Measurements from ENCODE around the gene RIN3.

Gene RIN3

DNA sequence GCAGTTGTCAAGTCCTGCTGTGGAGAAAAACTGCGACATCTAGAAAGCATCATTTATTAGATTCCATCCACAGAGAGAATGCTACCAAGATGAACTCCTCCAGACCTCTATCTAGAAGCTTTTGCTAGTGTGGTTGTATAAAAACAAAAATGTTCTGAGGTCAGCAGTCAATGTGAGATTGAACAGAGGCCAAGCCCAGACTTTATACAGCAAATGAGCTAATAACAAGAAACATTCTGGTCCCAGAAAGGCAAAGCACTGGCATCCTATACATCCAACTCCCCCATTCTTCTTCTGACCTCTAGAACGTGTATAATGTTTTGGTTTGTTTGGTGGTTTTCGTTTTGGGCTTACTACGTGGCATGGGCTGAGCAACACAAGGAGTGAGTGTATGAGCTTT lies 26.7 kb upstream of the RIN3 start:
- no peak for DNase-seq

DNA sequence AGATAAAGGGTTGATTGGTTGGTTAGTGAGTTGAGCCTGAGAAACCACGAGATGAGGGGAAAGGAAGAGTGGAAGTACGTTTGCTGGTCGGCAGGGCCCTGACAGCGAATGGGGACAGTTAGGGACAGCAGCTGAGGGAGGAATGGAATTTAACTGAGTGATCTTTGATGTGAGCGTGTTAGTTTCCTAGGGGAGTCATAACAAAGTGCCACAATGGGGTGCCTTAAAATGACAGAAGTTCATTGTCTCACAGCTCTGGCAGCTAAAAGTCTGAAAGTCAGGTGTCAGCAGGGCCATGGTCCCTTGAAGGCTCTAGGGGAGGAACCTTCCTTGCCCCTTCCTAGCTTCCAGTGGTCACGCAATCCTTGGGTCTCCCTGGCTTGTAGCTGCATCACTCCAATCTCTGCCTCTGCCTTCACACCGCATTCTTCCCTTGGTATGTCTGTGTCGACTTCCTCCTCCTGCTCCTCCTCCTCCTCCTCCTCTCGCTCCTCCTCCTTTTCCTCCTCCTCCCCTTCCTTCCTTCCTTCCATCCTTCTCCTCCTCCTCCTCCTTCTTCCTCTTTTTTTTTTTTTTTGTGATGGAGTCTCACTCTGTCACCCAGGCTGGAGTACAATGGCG lies 26.0 kb upstream of the RIN3 start:
- peak; percentile 34 for DNase-seq

DNA sequence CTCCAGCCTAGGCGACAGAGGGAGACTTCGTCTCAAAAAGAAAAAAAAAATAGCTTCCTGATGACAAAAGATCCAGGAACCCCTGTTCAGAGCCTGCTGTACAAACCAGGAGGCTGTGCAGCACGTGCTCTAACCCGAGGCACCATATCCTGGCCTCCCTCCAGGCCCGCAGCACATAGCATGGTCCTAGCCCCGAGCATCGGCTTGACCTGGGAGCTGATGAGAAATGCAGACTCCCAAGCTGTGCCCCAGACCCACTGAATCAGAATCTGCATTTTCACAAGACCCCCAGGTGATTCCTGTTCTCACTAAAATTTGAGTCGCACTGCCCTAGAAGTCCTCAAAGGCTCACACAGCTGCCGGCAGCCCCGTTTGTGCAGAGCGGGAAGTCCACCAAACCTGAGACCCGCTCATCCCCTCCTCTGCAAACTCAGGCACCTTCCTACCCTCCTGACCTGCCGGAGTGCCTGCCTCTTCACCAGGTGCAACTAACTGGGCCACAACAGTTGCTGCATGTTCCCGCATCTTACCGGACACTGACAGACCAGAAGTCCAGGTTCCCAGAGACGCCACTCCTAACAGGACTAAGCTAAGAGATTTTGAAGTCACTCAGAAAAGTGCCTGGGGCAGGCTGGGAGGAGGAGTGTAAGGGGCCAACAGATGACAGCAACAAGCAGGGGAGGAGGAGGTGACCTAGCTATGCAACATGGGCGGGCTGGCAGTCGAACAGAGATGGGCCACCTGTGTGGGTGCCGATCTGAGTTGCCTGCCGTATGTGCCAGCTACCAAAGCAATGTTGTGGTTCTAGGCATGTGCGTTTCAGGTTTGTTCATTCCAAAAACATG lies 24.0 kb upstream of the RIN3 start:
- no peak for DNase-seq

DNA sequence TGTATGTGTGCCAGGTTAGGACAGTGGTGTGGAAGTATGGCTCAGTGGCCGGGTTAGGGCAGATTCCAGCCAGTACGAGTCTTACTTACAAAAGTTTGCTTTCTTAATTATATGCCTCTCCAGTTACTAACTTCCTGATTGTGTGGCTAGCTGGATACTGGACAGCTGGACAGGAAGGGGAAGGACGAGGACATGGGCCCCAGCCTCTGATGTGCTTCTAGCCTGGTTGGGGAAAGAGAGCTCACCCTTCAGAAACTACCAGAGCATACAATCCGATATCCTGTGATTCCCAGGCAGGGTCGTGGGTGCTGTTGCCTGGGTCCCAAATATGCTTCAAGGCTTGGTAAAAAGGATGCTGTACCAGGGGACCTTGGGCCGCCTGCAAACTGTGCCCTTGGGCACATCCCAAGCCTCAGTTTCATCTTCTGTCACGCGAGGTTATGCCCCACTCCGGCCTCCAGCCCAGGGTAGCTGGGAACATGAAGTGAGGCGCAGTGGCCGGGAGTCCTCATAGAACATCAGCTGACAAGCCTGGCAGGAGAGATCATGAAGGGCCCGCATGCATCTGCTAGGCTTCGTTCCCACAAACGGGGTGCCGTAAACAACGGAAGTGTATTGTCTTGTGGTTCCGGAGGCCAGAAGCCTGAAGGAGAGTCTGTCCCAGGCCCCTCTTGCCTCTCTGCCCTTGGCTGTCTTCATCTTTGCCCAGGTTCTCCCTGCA lies 23.2 kb upstream of the RIN3 start:
- peak; percentile 48 for DNase-seq

DNA sequence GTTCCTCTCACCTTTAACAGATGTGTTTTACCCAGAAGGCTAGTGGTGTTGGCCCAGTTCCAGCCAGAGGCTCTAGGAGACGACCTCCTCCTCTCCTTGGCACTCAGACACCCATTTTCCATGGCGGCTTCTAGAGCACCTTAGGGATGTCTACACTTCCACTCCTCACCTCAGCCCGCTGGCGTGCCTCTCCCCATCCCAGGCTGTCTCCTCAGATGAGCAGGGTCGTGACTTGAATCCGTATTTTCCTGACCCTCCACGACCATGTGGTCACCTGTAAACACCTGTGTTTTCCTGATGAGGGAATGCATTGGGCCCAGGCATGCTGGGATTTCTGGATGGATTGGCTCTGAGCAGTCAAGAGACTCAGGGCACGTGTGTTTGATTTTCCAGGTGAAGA lies 21.8 kb upstream of the RIN3 start:
- DNase-seq: no peak

DNA sequence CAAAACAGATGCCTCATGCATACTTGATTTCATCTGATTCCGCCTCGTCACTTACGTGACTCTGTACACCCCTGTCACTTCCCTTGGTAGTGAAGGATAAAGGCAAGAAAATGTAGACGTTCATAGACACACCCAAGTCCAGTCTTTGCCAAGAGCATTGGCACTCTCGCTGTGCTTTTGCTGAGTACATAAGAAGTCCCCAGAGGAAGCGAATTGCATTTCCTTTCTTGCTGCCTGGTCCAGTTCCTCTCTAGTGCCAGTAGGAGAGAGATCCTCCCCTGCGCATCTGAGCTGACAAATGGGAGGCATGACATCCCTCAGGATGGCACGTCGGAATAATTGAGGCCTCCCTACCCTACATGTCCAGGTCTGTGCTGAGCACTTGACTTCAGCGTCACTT lies 21.3 kb upstream of the RIN3 start:
- peak; percentile 88 for DNase-seq

DNA sequence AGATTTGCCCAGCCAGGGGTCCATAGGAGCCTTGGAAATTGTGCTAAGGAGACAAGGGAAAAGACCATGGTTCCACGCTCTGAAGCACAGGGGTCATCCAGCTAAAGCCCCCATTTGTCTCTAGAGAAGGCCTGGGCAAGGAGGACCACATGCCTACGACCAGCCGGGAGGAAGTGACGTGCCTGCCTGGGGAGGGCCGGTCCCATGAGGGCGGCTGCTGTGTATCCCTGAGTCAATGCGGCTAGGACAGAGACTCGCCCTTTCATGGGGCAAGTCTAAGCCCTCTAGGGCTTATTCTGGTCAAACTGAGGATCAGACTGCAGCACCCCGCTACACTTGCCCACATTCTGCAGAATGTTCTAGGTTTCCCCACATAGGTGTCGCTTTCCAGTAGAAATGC lies 20.6 kb upstream of the RIN3 start:
- peak; percentile 55 for DNase-seq

DNA sequence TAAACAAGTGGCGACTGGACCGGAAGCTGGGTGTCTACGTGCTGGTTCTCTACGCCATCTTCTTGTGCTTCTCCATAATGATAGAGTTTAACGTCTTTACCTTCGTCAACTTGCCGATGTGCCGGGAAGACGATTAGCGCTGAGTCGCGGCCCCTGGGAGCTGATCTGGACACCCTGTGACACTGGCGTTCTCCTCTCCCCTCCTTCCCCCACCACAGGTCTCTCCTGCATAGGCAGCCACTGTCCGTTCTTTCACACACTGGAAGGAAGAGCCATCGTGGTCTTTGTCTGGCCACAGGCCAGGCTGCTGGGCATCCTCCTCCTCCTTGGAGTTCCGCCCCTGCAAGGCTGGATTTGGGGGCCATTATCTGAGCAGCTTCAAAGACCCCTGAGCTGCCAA lies 20.1 kb upstream of the RIN3 start:
- DNase-seq: no peak

DNA sequence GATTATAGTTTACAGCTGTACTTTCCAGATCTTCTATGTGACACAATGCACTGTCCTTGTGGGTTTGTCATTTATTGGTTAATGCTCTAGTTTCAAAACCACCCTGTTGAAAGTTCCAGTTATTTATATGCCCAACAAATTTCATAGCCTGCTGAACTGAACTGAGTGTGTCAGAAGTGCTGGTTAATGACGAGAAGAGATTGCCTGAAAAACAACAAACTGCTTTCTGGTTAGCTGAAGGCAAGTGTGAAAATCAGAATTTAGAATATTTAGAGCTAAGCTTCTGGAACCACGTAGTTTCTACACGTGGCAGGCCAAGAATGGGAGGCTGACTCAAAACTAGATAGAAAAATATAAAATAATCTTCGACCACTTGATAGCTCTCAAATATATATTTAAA lies 19.1 kb upstream of the RIN3 start:
- peak; percentile 82 for DNase-seq

DNA sequence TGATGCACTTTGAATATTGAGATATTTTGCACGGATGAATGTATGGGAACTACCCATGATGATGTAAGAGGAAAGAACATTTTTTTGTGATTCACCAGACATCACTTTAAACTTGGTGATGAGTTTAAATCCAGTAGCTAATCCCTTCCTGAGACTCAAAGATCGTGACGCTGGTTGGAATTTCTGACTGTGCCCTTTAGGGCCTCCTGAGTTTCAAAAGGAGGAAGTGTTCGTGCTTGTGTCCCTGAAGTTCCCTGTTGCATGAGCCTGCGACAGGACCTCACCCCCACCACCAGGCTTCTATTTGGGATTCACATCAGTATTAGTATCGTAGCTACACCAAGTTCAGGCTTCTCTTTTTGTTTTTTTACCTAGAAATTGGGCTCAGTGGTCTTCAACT lies 18.6 kb upstream of the RIN3 start:
- peak; percentile 98 for DNase-seq

DNA sequence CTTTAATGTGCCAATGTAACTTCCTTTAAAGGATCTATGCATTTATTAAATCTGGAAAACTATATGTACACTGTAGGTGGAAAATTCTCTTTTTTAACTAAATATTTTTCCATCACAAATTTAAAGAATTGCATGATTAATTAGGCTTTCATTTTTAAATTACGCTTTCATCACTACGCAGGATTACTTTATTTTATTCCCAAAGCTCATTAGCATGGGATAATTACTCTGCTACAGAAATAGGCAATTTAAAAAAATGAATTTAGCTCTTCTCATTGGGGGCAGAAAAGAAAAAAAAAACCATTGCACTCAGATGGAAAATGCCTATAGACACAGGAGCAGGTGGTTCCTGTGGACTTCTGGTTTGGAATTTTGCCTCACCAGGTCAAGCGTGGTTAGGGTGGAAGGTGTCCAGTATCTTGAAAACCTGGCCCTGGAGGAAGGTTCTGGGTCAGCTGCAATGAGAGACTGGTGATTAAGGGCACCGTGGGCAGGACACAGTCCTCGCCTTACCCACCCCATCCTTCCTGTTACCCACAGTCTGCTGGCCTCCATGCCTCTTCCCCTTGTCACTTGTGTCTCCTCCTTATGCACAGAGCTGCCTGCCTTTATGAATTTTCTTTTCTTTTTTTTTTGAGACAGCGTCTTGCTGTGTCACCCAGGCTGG lies 17.3 kb upstream of the RIN3 start:
- peak; percentile 40 for DNase-seq

DNA sequence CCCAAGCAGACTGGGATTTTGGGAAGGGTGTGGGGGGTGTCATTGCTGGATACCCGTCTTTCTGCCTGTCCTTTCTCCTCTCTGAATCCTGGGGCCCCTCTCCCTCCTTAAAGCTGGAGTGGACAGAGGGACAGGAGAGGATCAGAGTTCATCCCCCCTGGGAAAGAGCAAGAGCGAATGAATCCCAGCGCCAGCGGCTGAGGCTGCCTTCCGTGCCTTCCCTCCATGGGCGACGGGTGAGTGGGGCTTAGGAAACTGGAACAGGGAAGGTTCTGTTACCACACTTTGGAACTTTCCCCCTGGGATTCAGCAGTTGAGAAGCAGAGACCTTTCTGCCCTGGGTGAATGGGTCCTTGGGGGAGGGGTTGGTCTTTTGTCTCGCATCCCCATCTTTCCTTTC lies 16.2 kb upstream of the RIN3 start:
- DNase-seq: no peak

DNA sequence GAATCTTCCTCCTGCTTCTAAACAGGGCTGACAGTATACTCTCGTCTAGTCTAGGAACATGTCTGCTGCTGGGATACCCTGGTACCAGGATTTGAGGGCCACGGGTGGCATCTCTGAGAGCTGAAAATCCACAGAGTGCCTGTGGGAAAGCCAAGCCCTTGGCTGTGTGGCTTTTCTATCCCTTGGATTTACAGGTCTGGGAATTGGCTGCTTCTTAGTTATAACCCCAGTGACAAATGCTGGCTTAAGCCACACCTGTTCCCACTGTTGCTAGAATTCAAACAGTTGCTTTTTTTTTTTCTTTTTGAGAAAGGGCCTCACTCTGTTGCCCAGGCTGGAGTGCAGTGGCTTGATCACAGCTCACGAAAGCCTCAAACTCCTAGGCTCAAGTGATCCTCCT lies 14.3 kb upstream of the RIN3 start:
- no peak for DNase-seq

DNA sequence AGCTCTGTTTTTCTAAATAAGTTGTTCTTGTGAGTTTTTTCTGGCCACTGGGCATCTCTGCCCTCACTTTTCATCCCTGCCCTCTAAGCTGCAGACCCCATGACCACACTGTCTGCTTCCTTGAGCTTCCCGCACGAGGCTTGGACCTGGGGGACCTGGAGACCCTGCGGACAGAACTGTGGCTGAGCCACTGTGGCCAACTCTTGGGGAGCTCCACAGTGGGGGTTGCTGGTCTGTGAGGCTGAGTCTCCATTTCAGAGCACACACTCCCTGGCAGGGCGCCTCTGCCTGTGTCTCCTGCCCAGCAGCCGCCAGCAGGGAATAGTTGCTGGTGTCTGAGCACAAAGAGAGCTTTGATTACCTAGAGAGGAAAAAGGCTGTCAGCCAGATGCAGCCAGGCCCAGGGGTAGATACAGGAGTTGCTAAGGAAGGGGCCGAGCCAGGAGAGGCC lies 13.1 kb upstream of the RIN3 start:
- DNase-seq: no peak

DNA sequence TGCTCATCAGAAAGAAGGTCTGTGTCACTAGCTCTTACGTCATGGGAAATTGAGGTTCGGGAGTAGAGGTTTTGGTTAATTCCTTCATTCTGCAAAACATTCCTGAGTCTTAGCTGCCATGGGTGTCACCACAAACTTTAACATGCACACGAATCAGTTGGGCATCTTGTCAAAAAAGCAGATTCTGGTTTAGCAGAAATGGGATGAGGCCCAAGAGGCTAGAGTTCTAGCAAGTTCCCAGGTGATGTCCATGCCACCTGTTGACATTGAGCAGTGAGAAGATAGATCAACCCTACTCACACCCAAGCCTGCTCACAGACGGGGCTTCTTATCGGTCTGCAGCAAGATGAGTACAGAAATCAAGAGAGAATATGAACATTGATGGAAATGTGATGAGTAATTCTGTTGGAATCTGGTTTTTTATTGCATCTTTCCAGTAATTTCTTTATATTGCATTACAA lies 11.7 kb upstream of the RIN3 start:
- no peak for DNase-seq

DNA sequence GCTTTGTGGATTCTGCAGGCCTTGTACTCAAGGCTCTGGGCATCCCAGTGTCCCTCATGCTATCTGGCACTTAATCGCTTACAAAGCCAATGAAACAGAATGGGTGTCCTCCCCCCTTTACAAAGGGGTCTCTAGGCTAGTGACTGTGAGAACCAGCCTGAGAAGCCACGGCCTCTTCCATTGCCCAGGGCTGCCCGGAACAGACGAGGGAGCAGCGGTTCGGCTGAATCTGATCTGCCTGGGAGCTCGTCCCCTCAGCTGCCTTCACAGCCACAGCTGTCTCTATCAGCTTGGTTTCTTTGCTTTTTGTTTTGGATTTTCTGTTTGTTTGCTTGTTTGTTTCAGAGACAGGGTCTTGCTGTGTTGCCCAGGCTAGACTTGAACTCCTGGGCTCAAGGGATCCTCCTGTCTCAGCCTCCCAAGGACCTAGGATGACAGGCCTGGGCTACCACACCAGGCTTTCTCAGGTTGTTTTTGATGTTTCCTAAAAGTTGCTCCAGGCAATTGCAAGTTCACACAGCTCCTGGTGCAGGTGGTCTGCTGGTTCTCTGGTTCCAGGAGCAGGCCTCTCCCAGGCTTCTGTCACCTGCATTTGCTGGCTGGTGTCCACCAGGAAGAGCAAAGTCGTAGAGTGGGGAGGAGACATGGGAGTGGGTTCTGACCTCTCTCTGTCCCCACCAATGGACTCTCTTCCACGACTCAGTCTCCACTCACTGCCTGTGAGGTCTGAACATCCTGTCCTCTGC lies 10.9 kb upstream of the RIN3 start:
- DNase-seq: no peak

DNA sequence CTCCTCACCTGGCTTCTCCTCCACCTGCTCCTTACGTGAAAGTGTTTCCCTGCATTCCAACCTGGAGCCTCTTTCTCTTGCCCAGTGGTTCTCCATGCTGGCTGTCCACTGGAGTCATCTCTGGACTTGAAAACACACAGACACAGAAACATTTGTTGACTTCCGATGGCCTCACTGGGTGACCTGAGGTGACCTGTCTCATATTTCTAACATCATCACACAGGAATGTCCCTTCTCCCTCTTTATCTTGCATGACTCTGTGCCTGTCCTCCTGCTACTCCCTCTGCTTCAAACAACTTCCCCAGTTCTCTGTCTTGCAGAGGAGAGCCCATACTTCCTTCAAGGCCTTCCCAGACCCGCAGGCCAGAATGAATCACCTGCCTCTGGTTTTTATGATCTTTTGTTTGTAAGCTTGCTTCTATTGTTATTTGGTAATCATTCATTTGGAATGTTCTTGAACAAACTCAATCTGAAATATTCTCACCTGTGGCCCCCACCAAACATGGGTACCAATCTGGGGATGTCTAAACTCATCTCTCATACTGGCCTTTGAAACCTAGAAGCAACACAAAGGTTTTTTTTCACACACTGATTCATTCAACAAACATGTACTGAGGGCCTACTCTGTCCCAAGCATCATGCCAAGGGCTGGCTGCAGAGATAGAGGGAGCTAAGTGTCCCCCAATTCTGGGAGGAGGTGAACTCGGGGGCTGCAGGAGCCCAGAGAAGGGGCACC lies 9.7 kb upstream of the RIN3 start:
- DNase-seq: peak; percentile 83

DNA sequence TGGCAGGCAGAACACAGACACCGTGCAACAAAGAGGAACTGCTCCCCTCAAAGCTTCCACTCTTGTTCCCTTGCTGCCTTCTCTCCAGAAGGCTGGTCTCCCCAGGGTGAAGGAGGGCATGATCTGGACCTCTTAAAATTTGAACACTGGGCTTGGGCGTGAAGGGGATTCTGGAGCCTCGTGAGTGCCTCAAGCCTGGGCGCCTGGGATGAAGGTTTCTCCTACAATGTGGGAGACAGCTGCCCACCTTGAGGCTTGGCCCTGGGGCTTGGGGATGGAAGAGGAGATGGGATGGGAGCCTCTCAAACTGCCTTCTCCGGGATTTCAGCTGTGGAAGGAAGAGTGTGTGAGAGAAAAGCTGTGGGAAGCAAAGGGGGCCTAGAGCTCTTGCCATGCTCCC lies 7.8 kb upstream of the RIN3 start:
- DNase-seq: no peak

DNA sequence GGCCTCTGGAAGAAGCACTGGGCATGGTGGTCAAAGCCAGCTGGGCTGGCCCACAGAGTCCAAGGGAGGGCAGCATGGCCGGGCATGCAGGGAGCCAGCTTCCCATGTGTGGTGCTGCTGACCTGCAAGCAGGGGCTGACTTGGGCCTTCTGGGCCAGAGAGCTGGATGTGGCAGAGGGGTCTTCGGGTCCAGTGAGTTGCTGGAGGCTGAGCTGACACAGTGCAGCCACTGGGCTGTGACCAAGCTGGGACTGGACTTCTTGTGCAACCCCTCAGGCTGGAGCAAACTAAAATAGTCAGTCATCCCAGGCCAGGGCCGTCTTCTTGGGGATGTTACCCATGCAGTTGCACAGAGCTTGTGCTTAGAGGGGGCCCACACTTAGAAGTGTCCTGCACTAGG lies 7.3 kb upstream of the RIN3 start:
- no peak for DNase-seq

DNA sequence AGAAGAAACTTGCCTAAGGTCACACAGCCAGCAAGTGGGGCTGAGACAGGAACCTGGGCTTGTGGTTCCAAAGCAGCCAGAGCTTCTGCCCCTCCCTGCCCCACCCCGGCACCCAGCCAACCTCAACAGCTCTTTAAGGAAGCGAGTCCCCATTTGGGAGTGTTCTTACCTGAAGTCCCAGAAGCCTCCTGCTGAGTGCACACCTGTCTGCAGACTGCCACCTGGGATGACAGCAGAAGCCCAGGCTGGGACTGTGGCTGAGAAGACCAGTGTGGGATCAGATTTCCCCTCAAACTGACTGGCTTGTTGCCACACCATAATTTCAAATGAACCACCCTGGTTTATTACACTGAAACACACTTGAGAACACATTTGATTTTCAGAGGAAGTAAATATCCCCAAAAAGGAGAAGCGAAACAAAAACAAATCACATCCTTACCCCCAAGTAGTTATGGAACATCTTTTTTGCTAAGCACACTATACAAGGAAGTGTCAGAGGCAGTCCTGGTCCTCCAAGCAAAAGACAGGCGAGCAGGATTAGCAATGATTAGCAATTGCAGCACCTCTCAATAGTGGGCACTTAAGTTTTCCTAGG lies 6.3 kb upstream of the RIN3 start:
- DNase-seq: peak; percentile 87

DNA sequence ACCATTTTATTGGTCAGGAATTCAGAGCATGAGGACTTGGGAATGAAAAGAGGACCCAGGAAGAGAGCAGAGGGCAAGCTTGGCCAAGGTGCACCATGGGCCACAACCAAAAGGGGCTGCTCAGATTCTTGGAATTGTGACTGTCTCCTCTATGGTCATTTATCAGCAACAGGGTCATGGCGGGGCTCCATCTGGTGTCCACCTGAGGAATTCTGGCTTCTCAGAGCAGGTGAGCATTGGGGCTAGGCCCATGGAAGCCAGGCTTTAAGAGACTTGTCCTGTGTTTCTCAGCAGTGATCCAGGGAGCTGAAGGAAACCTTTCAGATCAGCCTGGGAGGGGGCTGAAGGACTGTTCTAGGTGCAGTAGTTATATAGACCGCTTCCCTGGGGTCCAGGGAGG lies 2.6 kb upstream of the RIN3 start:
- DNase-seq: no peak

Data from suppressor macrophage treated with lipopolysaccharide for 4 hours (primary cell).